Transverse colon (tissue), 4 donors: ENCODE data around the gene SYCE3. TPM values are rescaled to one million over a fixed set of nuclear protein-coding genes. Genes with fewer than 3 reads are reported as not detected.

Experiments
- DNase-seq: peaks from one replicate; pipeline ENCODE4 v3.0.0-alpha.2; 2019
- H3K27ac ChIP-seq, 4 donors: fragments of 200-600 bp; sonication (generic); 2 replicates each; pipeline ENCODE4 v1.5.1; 2016 to 2018; ENCODE audit warnings: inconsistent platforms in 4 of 4
- H3K27me3 ChIP-seq: fragments of 200-600 bp; sonication (generic); 2 replicates; pipeline ENCODE4 v1.5.1; 2017; ENCODE audit warnings: inconsistent platforms
- H3K36me3 ChIP-seq, 4 donors: fragments of 200-600 bp; sonication (generic); 2 replicates each; pipeline ENCODE4 v1.5.1; 2017 to 2019; ENCODE audit warnings: inconsistent platforms in 4 of 4
- H3K4me1 ChIP-seq, 4 donors: fragments of 200-600 bp; sonication (generic); 2 replicates each; pipeline ENCODE4 v1.5.1; 2017 to 2020; ENCODE audit warnings: inconsistent platforms in 4 of 4
- H3K4me3 ChIP-seq, 4 donors: fragments of 200-600 bp; sonication (generic); 1 replicate in 1 of 4; 2 replicates in 3 of 4; pipeline versions ENCODE4 v1.5.1 to v1.6.1; 2017 to 2019; ENCODE audit warnings: inconsistent platforms in 4 of 4
- H3K9me3 ChIP-seq, 2 donors: fragments of 200-600 bp; sonication (generic); 2 replicates each; pipeline ENCODE4 v1.5.1; 2017 to 2019; ENCODE audit warnings: inconsistent platforms in 2 of 2
- EP300 ChIP-seq: sonication (generic); formaldehyde crosslinking; IDR thresholded peaks from one replicate; pipeline ENCODE4 v1.6.1; 2017; ENCODE audit warnings: antibody characterized with exemption, low read depth
- POLR2A ChIP-seq: fragments of 450-650 bp; IDR thresholded peaks from one replicate; pipeline ENCODE4 v1.6.1; 2016; ENCODE audit warnings: antibody characterized with exemption, mild to moderate bottlenecking, moderate library complexity
- POLR2AphosphoS5 ChIP-seq, 3 donors: sonication (generic); formaldehyde crosslinking; IDR thresholded peaks; one replicate each; pipeline ENCODE4 v1.6.1; 2016; ENCODE audit warnings: antibody characterized with exemption in 3 of 3
- WGBS, 2 donors: methylation state at CpG; one replicate each; pipeline ENCODE4 v1.1.5; 2018; ENCODE audit warnings: low coverage in 1 of 2; 5-methylcytosine and 5-hydroxymethylcytosine counted together
- in situ Hi-C, 4 donors: fragments of 200-750 bp; cut with MboI; loops; one replicate each; pipeline versions ENCODE4 v1.15.0 to v1.15.1; 2017; ENCODE audit warnings: low sequenced_read_pairs in 3 of 4, low pct_ligation_motif_present in 1 of 4, low pct_unique_long_range_greater_than_20kb in 1 of 4
- intact Hi-C: fragments of 100-400 bp; cut with DNase I; formaldehyde crosslinking; loops from one replicate; pipeline ENCODE4 v1.15.1; 2023; ENCODE audit warnings: low total_unique reads
- total RNA-seq, 4 donors: library from RNA; depleted of rRNA; stranded (reverse); fragments of >200 nt; gene quantifications; one replicate each; pipeline ENCODE4 v1.1.0, GENCODE V29; 2016
- TF ChIP-seq, protein P1 (sequence below), 5 experiments: fragments of 200-600 bp in 3 of 5; fragments of 450-650 bp in 2 of 5; sonication (generic) in 3 of 5; IDR thresholded peaks; 1 replicate in 2 of 5; 2 replicates in 3 of 5; pipeline ENCODE4 v1.5.1; 2016 to 2017; ENCODE audit warnings: antibody characterized with exemption in 5 of 5, inconsistent platforms in 3 of 5, mild to moderate bottlenecking in 2 of 5, moderate library complexity in 1 of 5

Gene SYCE3
- total RNA-seq, 4 donors from 2014 or later = not detected

DNA sequence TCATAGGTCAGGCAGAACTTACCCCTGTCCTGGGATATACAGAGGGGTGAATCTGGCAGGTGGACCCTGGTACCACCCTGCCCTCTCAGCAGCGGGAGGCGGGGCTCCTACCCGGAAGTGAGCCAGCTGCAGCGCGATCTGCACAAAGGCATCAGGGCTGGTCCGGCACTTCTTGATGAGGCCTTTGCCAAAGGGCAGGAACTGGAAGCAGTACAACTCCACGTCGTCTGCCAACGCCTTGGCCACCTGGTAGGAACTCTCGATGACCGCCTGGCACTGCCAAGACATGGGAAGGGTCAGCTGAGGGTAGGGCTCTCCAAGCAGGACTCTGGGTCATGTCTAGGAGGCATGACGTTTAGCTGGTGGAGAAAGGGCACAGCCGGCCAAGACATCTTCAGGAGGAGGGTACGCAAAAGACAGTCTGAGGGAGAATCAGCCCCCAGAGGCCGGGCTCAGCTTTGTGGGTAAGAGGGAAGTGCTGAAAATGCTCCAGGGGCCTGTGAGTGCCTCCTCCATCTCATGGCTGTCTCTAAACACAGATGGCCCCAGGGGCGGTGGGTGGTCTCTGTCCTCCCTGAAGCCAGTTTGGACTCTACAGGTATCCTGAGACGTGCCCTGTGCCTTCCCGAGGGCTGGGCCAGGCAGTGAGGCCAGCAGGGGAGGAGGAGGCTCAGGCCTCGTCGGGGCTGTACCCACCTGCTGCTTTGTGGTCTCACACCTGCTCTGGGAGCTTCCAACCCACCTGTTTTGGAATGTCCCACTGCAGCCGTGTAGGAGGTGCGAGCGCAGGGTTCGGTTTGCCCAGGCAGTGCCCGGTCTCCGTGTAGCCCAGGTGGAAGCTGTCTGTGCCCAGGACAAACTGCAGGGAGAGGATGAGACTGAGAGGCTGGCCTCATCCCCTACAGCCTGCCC lies 8.8 kb upstream of the SYCE3 start:
- H3K4me1 ChIP-seq = peaks cover 0 to 14% (median 4%) of the 10 kb centered on the region in 4 donors
- H3K36me3 ChIP-seq = no peaks in the 10 kb centered on the region
- in situ Hi-C loops (no loop called here), intact Hi-C loops (no loop called here)
- no peaks in the 10 kb centered on the region for H3K9me3 ChIP-seq
- no peak for DNase-seq
- WGBS, 2 donors = 72% methylated on average over 16 of the region's 26 CpGs; no CpG with 5 or more reads in 1 of the 2 donors
- no peak overlapping the region for H3K4me3 ChIP-seq
- H3K27ac ChIP-seq = no peak overlapping the region
- no peaks in the 10 kb centered on the region for H3K27me3 ChIP-seq
- no peak for TF ChIP-seq POLR2A
- no peak for TF ChIP-seq POLR2AphosphoS5 (IDR thresholded peaks at IDR 0.05)
- TF ChIP-seq, protein P1, sequence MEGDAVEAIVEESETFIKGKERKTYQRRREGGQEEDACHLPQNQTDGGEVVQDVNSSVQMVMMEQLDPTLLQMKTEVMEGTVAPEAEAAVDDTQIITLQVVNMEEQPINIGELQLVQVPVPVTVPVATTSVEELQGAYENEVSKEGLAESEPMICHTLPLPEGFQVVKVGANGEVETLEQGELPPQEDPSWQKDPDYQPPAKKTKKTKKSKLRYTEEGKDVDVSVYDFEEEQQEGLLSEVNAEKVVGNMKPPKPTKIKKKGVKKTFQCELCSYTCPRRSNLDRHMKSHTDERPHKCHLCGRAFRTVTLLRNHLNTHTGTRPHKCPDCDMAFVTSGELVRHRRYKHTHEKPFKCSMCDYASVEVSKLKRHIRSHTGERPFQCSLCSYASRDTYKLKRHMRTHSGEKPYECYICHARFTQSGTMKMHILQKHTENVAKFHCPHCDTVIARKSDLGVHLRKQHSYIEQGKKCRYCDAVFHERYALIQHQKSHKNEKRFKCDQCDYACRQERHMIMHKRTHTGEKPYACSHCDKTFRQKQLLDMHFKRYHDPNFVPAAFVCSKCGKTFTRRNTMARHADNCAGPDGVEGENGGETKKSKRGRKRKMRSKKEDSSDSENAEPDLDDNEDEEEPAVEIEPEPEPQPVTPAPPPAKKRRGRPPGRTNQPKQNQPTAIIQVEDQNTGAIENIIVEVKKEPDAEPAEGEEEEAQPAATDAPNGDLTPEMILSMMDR (IDR thresholded peaks at IDR 0.05) = no peak
- no peak for TF ChIP-seq EP300

DNA sequence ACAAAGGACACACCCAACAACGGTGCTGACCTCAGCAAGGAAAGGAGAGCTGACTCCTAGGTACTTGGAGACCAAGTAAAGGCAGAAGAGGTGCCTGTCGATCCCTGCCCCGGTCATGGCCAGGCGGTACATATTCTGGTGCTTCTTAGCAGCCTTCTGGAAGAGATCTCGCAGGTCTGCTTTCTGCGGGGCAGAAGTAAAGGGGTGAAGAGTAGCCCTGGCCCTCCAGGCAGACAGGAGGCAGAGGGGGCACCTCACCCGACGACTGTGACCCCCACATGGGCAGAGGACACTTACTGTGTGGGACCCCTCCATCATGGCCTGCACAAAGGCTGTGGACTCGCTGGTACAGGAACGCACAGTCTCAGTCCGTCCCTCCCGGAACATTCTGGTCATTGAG lies 8.1 kb upstream of the SYCE3 start:
- peaks cover 0 to 14% (median 4%) of the 10 kb centered on the region in 4 donors for H3K4me1 ChIP-seq
- H3K27me3 ChIP-seq = no peaks in the 10 kb centered on the region
- 93% methylated on average over 3 to 12 of the region's 12 CpGs for WGBS, 2 donors
- H3K36me3 ChIP-seq = no peaks in the 10 kb centered on the region
- TF ChIP-seq POLR2A = no peak
- no peak for TF ChIP-seq EP300
- TF ChIP-seq, protein P1 (IDR thresholded peaks at IDR 0.05) = no peak
- TF ChIP-seq POLR2AphosphoS5 (IDR thresholded peaks at IDR 0.05) = no peak
- H3K9me3 ChIP-seq = no peaks in the 10 kb centered on the region
- H3K4me3 ChIP-seq = no peak overlapping the region
- intact Hi-C loops (no loop called here), in situ Hi-C loops (no loop called here)
- H3K27ac ChIP-seq = no peak overlapping the region
- no peak for DNase-seq

DNA sequence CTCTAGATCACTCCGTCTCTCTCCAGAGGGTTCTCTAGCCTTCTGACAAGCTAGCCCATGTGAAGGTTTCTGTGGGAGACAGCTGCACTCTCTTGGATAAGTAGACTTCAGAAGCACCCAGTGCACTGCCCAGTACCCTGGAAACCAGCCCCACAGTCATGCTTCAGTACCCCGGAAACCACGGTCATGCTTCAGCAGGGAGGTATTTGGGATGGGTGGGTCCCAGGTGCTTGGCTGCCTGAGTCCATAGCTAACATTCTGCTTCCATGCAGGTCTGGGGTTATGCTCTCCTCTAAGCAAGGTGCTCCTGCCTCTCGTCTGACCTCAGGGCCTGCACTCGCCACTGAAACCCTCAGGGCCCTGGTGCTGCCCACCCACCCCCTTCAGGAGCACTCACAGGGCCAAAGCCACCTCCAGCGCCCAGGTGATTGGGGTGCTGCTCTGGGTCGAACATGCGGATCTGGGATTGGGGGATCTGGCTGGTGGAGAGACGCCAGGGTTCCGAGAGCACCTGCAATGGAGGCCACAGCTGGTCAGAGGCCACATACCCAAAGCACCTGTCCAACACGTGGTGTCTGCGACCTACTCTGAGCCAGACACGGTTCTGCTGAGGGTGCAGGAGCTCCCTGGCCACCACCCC lies 7.3 kb upstream of the SYCE3 start:
- TF ChIP-seq POLR2AphosphoS5 (IDR thresholded peaks at IDR 0.05) = no peak
- TF ChIP-seq, protein P1 (IDR thresholded peaks at IDR 0.05) = no peak
- no peak for TF ChIP-seq POLR2A
- H3K4me3 ChIP-seq = no peak overlapping the region
- H3K9me3 ChIP-seq = no peaks in the 10 kb centered on the region
- intact Hi-C loops (no loop called here), in situ Hi-C loops (no loop called here)
- no peaks in the 10 kb centered on the region for H3K27me3 ChIP-seq
- no peaks in the 10 kb centered on the region for H3K36me3 ChIP-seq
- WGBS, 2 donors = 84 to 100% methylated on average over 1 to 13 of the region's 13 CpGs
- peaks cover 0 to 17% (median 4%) of the 10 kb centered on the region in 4 donors for H3K4me1 ChIP-seq
- no peak overlapping the region for H3K27ac ChIP-seq
- DNase-seq = no peak

DNA sequence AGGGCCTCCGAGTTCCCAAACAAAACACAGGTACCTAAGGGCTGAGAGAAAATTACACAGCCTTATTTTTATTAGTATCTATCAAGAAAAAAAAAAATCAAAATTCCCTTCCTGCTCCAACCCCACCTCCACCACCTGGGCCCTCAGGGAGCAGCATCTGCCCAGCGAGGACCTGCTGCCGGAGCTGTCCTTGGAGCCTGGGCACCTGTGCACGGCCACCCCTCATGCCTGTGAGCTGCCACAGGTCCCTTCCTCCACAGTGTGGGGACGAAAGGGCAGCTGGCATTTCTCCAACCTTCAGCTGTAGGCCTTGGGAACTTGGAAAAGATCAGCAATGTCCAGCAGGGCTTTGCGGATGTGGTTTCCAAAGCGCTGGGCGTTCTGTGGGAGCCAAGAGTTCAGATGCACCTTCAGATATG lies 6.3 kb upstream of the SYCE3 start:
- intact Hi-C loops = no loop called here
- Histone ChIP-seq H3K9me3 (no peaks in the 10 kb centered on the region), H3K4me1 (peaks cover 0 to 27% (median 5%) of the 10 kb centered on the region in 4 donors), H3K36me3 (no peaks in the 10 kb centered on the region), H3K27ac (peak overlapping the region; percentile 21 to 48 (median 22)), H3K27me3 (no peaks in the 10 kb centered on the region), H3K4me3 (no peak overlapping the region)
- TF ChIP-seq POLR2A (no peak), EP300 (no peak), POLR2AphosphoS5 (IDR thresholded peaks at IDR 0.05) (no peak)
- TF ChIP-seq, protein P1 (IDR thresholded peaks at IDR 0.05) = no peak
- in situ Hi-C loops = no loop called here
- WGBS, 2 donors = 68 to 74% methylated on average over 3 to 8 of the region's 8 CpGs
- peak; percentile 43 for DNase-seq
